HCT116 (cell line): ENCODE results near the gene TRIM9. TPM values are rescaled to one million over a fixed set of nuclear protein-coding genes. Genes with fewer than 3 reads are reported as not detected.

Experiments
- ATAC-seq: fragments of 200-7000 bp; cut with Tn5 transposase; 2 replicates; pipeline ENCODE4 v1.9.1; 2020; ENCODE audit warnings: mild to moderate bottlenecking, moderate library complexity
- BruUV-seq: library from RNA; stranded (reverse); fragments of 400-500 nt; replicated peaks from 2 replicates; lab custom pipeline; 2021; lab: Mats Ljungman, UMichigan
- CTCF ChIA-PET: fragments of 300-600 bp; sonication (Branson Sonifier 250); formaldehyde crosslinking; loops from one replicate; lab custom pipeline; 2021; ENCODE audit warnings: antibody characterized with exemption; lab: Charles Lee
- POLR2A ChIA-PET: fragments of 300-600, 350-600 bp; sonication (Branson Sonifier 250); formaldehyde crosslinking; loops from one replicate; lab custom pipeline; 2021; ENCODE audit warnings: antibody characterized with exemption; lab: Charles Lee
- RAD21 ChIA-PET, 2 experiments: fragments of 300-600 bp; sonication (Branson Sonifier 250); formaldehyde crosslinking; loops; one replicate each; lab custom pipeline; 2023; ENCODE audit warnings: low total read pairs in 2 of 2; ENCODE audit not compliant: uncharacterized antibody in 2 of 2, unreplicated experiment in 2 of 2, low non-redundant PET in 1 of 2; lab: Charles Lee
- DNase-seq: peaks from one replicate; pipeline ENCODE4 v3.0.0-alpha.2; 2010; ENCODE audit warnings: low read depth, low spot score
- H2AFZ ChIP-seq: fragments of 200-600 bp; shearing (Covaris generic), sonication (generic); 2 replicates; pipeline ENCODE4 v1.6.1; 2017; ENCODE audit warnings: low read depth, mixed run types, mixed read lengths, antibody characterized with exemption, low read length; ENCODE audit not compliant: poor library complexity, severe bottlenecking
- H3K27ac ChIP-seq: 2 replicates; pipeline ENCODE4 v1.5.1; 2012; ENCODE audit warnings: low read depth, low read length
- H3K27me3 ChIP-seq: fragments of 200-600 bp; sonication (generic); 2 replicates; pipeline ENCODE4 v1.6.1; 2016; ENCODE audit warnings: mixed run types, low read length, mixed read lengths; ENCODE audit not compliant: insufficient read depth
- H3K36me3 ChIP-seq, 2 experiments: fragments of 200-500 bp in 1 of 2; fragments of 200-600 bp in 1 of 2; sonication (Bioruptor generic) in 1 of 2; sonication (generic) in 1 of 2; 2 replicates each; pipeline versions ENCODE4 v1.5.1 to v1.6.1; 2014 to 2016; ENCODE audit warnings: low read length in 2 of 2, inconsistent platforms in 1 of 2, mixed read lengths in 1 of 2, mixed run types in 1 of 2; ENCODE audit not compliant: insufficient read depth in 2 of 2, control insufficient read depth in 1 of 2
- H3K4me1 ChIP-seq, 2 experiments: fragments of 200-600 bp in 1 of 2; sonication (generic) in 1 of 2; 2 replicates each; pipeline versions ENCODE4 v1.5.1 to v1.6.1; 2012 to 2017; ENCODE audit warnings: low read length in 2 of 2, inconsistent platforms in 1 of 2, mild to moderate bottlenecking in 1 of 2, mixed read lengths in 1 of 2, mixed run types in 1 of 2, moderate library complexity in 1 of 2; ENCODE audit not compliant: insufficient read depth in 2 of 2, control insufficient read depth in 1 of 2
- H3K4me2 ChIP-seq: fragments of 200-600 bp; sonication (generic); 2 replicates; pipeline ENCODE4 v1.6.1; 2017; ENCODE audit warnings: mixed run types, low read length, mixed read lengths
- H3K4me3 ChIP-seq, 2 experiments: fragments of 200-600 bp in 1 of 2; sonication (generic) in 1 of 2; replicated peaks in 1 of 2; 2 replicates each; pipeline ENCODE4 v1.5.1; 2011 to 2016; ENCODE audit warnings: low read length in 2 of 2, control low read depth in 1 of 2, low read depth in 1 of 2, mild to moderate bottlenecking in 1 of 2, mixed read lengths in 1 of 2, mixed run types in 1 of 2
- H3K79me2 ChIP-seq: fragments of 200-600 bp; sonication (generic); 2 replicates; pipeline ENCODE4 v1.6.1; 2017; ENCODE audit warnings: mild to moderate bottlenecking, mixed run types, low read length, moderate library complexity, mixed read lengths; ENCODE audit not compliant: insufficient read depth
- H3K9ac ChIP-seq: fragments of 200-600 bp; sonication (generic); 2 replicates; pipeline ENCODE4 v1.6.1; 2016; ENCODE audit warnings: low read length, mixed read lengths
- H3K9me2 ChIP-seq: fragments of 200-600 bp; sonication (generic), shearing (Covaris generic); 2 replicates; pipeline ENCODE4 v1.6.1; 2017; ENCODE audit warnings: mixed run types, mild to moderate bottlenecking, moderate library complexity; ENCODE audit not compliant: insufficient read depth
- H3K9me3 ChIP-seq, 2 experiments: fragments of 200-500 bp in 1 of 2; fragments of 200-600 bp in 1 of 2; sonication (Bioruptor generic) in 1 of 2; sonication (generic) in 1 of 2; 2 replicates each; pipeline ENCODE4 v1.6.1; 2014 to 2017; ENCODE audit warnings: low read length in 2 of 2, mixed read lengths in 2 of 2, inconsistent platforms in 1 of 2, low read depth in 1 of 2, mild to moderate bottlenecking in 1 of 2, mixed run types in 1 of 2, moderate library complexity in 1 of 2; ENCODE audit not compliant: control insufficient read depth in 1 of 2, insufficient read depth in 1 of 2
- H4K20me1 ChIP-seq: fragments of 200-600 bp; sonication (generic), shearing (Covaris generic); 2 replicates; pipeline ENCODE4 v1.6.1; 2017; ENCODE audit warnings: mixed run types, mild to moderate bottlenecking, moderate library complexity; ENCODE audit not compliant: insufficient read depth
- CEBPB ChIP-seq: IDR thresholded peaks from 2 replicates; pipeline ENCODE4 v1.6.1; 2012; ENCODE audit warnings: low read depth
- EZH2 ChIP-seq: fragments of 200-600 bp; sonication (generic); IDR thresholded peaks from 2 replicates; pipeline ENCODE4 v1.6.1; 2017; ENCODE audit warnings: antibody characterized with exemption, mixed run types
- REST ChIP-seq: IDR thresholded peaks from 2 replicates; pipeline ENCODE4 v1.6.1; 2012; ENCODE audit warnings: low read depth
- SRF ChIP-seq: IDR thresholded peaks from 2 replicates; pipeline ENCODE4 v1.6.1; 2012; ENCODE audit warnings: low read depth
- TCF7L2 ChIP-seq: IDR thresholded peaks from 2 replicates; pipeline ENCODE4 v1.7.0; 2011; ENCODE audit warnings: borderline replicate concordance, inconsistent platforms; ENCODE audit not compliant: insufficient read depth, insufficient read length; ENCODE audit errors: extremely low read depth
- ZFX ChIP-seq: fragments of 450-650 bp; IDR thresholded peaks from 2 replicates; pipeline ENCODE4 v1.6.1; 2017
- intact Hi-C: fragments of 100-400 bp; cut with micrococcal nuclease; formaldehyde crosslinking; loops from 2 replicates; pipeline ENCODE4 v1.10.0; 2022
- total RNA-seq: library from RNA; stranded (reverse); gene quantifications from one replicate; pipeline ENCODE4 v1.2.1, GENCODE V29; 2021; ENCODE audit not compliant: unreplicated experiment
- TF ChIP-seq, protein P1 (sequence below): IDR thresholded peaks from 2 replicates; pipeline ENCODE4 v1.6.1; 2011; ENCODE audit warnings: mild to moderate bottlenecking, low read length, moderate library complexity; ENCODE audit not compliant: insufficient replicate concordance; ENCODE audit errors: extremely low read depth

The TRIM9 gene
- total RNA-seq, 1 experiment from 2014 or later: 4.6 TPM

DNA sequence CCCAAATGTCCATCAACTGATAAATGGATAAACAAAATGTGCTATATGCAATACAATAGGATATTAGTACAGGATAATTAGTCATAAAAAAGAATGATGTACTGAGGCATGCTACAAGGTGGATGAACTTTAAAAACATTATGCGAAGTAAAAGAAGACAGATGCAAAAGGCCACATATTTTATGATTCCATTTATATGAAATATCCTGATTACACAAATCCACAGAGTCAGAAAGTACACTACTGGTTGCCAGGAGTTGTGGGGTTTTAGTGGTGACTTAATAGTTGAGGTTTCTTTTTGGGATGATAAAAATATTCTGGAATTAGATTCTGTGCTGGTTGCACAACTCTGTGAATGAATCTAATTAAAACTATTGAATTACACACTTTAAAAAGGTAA lies 12.6 kb downstream of the TRIM9 start:
- Histone ChIP-seq H3K27me3 (no peaks in the 10 kb centered on the region), H4K20me1 (no peaks in the 10 kb centered on the region), H3K4me2 (no peak overlapping the region), H3K4me1 (peaks cover 7 to 22% of the 10 kb centered on the region in 2 experiments), H3K9me3 (no peaks in the 10 kb centered on the region), H3K27ac (no peak overlapping the region), H3K9me2 (no peaks in the 10 kb centered on the region), H3K36me3 (no peaks in the 10 kb centered on the region), H3K9ac (no peak overlapping the region), H3K4me3 (no peak overlapping the region), H2AFZ (no peak overlapping the region), H3K79me2 (no peaks in the 10 kb centered on the region)
- no TSS peak for BruUV-seq
- ChIA-PET RAD21 (no interaction called here), CTCF (no interaction called here), POLR2A (no interaction called here)
- intact Hi-C loops: loop anchor here (10.0 kb wide), 1 partner anchor 128 kb away; no protein-coding TSS in a partner anchor
- ATAC-seq (no peak), DNase-seq (no peak)
- TF ChIP-seq CEBPB (no peak), EZH2 (no peak), SRF (no peak), TCF7L2 (no peak), REST (no peak), ZFX (no peak)
- TF ChIP-seq, protein P1, sequence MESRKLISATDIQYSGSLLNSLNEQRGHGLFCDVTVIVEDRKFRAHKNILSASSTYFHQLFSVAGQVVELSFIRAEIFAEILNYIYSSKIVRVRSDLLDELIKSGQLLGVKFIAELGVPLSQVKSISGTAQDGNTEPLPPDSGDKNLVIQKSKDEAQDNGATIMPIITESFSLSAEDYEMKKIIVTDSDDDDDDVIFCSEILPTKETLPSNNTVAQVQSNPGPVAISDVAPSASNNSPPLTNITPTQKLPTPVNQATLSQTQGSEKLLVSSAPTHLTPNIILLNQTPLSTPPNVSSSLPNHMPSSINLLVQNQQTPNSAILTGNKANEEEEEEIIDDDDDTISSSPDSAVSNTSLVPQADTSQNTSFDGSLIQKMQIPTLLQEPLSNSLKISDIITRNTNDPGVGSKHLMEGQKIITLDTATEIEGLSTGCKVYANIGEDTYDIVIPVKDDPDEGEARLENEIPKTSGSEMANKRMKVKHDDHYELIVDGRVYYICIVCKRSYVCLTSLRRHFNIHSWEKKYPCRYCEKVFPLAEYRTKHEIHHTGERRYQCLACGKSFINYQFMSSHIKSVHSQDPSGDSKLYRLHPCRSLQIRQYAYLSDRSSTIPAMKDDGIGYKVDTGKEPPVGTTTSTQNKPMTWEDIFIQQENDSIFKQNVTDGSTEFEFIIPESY: no peak
